Uterus (tissue), 2 donors: Measurements from ENCODE around the gene SPRYD4.

Experiments used
- POLR2A ChIP-seq, 2 donors: fragments of 450-650 bp; IDR thresholded peaks; one replicate each; pipeline ENCODE4 v1.6.1; 2016; ENCODE audit warnings: antibody characterized with exemption in 2 of 2, mild to moderate bottlenecking in 1 of 2, moderate library complexity in 1 of 2
- TF ChIP-seq, protein P1 (sequence below), 4 experiments: fragments of 200-600 bp in 2 of 4; fragments of 450-650 bp in 2 of 4; sonication (generic) in 2 of 4; IDR thresholded peaks; one replicate each; pipeline ENCODE4 v1.5.1; 2016 to 2019; ENCODE audit warnings: antibody characterized with exemption in 4 of 4, mild to moderate bottlenecking in 2 of 4, moderate library complexity in 1 of 4

DNA sequence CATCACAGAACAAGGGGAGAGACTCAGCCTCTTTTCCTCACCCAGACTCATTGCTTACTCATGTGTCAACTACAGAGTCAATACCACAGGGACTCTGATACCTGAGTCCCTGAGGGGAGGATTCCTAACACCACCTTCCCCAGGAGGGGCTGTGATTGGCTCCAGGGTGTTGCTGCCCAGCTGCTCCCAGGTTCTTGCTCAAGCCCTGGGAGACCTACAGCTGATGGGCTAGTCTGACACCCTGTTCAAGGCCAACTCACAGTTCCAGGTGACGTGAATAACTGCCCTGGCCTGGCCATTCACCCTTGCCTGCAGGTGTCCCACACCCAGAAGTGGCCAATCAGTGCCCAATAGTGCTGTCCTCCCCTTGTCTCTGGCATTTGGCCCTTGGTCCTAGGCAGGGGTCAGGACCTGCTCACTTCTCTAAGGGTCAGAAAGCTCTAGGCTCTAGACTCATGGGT lies 8.6 kb downstream of the SPRYD4 start:
- TF ChIP-seq POLR2A (IDR thresholded peaks at IDR 0.05), result no peak
- TF ChIP-seq, protein P1, sequence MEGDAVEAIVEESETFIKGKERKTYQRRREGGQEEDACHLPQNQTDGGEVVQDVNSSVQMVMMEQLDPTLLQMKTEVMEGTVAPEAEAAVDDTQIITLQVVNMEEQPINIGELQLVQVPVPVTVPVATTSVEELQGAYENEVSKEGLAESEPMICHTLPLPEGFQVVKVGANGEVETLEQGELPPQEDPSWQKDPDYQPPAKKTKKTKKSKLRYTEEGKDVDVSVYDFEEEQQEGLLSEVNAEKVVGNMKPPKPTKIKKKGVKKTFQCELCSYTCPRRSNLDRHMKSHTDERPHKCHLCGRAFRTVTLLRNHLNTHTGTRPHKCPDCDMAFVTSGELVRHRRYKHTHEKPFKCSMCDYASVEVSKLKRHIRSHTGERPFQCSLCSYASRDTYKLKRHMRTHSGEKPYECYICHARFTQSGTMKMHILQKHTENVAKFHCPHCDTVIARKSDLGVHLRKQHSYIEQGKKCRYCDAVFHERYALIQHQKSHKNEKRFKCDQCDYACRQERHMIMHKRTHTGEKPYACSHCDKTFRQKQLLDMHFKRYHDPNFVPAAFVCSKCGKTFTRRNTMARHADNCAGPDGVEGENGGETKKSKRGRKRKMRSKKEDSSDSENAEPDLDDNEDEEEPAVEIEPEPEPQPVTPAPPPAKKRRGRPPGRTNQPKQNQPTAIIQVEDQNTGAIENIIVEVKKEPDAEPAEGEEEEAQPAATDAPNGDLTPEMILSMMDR (IDR thresholded peaks at IDR 0.05), result no peak
